Endothelial cell of umbilical vein (primary cell): Measurements from ENCODE around the gene PFN4. TPM values are rescaled to one million over a fixed set of nuclear protein-coding genes. Genes with fewer than 3 reads are reported as not detected.

ENCODE experiments used
- BruUV-seq: library from RNA; stranded (reverse); fragments of 400-500 nt; replicated peaks from 2 replicates; lab custom pipeline; 2021; lab: Mats Ljungman, UMichigan
- CTCF ChIA-PET: fragments of 300-600, 350-600 bp; sonication (Branson Sonifier 250); formaldehyde crosslinking; loops from one replicate; lab custom pipeline; 2021; ENCODE audit warnings: antibody characterized with exemption, inconsistent platforms; lab: Charles Lee
- POLR2A ChIA-PET: fragments of 300-600, 350-600 bp; sonication (Branson Sonifier 250); formaldehyde crosslinking; loops from one replicate; lab custom pipeline; 2021; ENCODE audit warnings: antibody characterized with exemption, inconsistent platforms; lab: Charles Lee
- DNase-seq: peaks from one replicate; pipeline ENCODE4 v3.0.0-alpha.2; 2011; ENCODE audit warnings: low read depth, low spot score
- FAIRE-seq: peaks from 2 replicates; lab custom pipeline; 2011; peaks lifted over from hg19 to GRCh38; lab: Jason Lieb, UNC
- H2AFZ ChIP-seq: 2 replicates; pipeline ENCODE4 v1.6.0; 2012; ENCODE audit warnings: low read depth, low read length, control low read depth, inconsistent platforms
- H3K27ac ChIP-seq: 2 replicates; pipeline ENCODE4 v1.5.1; 2011; ENCODE audit warnings: low read depth, mild to moderate bottlenecking, control low read depth, low read length, moderate library complexity; ENCODE audit not compliant: insufficient read depth
- H3K27me3 ChIP-seq, 2 experiments: 2 replicates each; pipeline versions ENCODE4 v1.6.0 to v1.6.1; 2011; ENCODE audit warnings: low read length in 2 of 2, mixed read lengths in 1 of 2; ENCODE audit not compliant: control insufficient read depth in 2 of 2, insufficient read depth in 2 of 2
- H3K36me3 ChIP-seq, 2 experiments: 2 replicates in 1 of 2; 3 replicates in 1 of 2; pipeline ENCODE4 v1.5.1; 2011; ENCODE audit warnings: low read length in 2 of 2, mild to moderate bottlenecking in 1 of 2, moderate library complexity in 1 of 2; ENCODE audit not compliant: control insufficient read depth in 2 of 2, insufficient read depth in 2 of 2; ENCODE audit errors: extremely low read depth in 1 of 2
- H3K4me1 ChIP-seq: 3 replicates; pipeline ENCODE4 v1.5.1; 2011; ENCODE audit warnings: mild to moderate bottlenecking, low read length; ENCODE audit not compliant: control insufficient read depth, insufficient read depth; ENCODE audit errors: extremely low read depth
- H3K4me2 ChIP-seq: 2 replicates; pipeline ENCODE4 v1.6.1; 2011; ENCODE audit warnings: low read length, control low read depth, mixed read lengths; ENCODE audit not compliant: insufficient read depth
- H3K4me3 ChIP-seq, 3 experiments: fragments of 200-600 bp in 1 of 3; sonication (generic), shearing (Covaris generic) in 1 of 3; replicated peaks in 1 of 3; 2 replicates each; pipeline ENCODE4 v1.5.1; 2011 to 2016; ENCODE audit warnings: control low read depth in 3 of 3, low read length in 3 of 3, mild to moderate bottlenecking in 2 of 3, inconsistent platforms in 1 of 3, low read depth in 1 of 3, moderate library complexity in 1 of 3; ENCODE audit not compliant: insufficient read depth in 1 of 3
- H3K79me2 ChIP-seq: 2 replicates; pipeline ENCODE4 v1.6.0; 2012; ENCODE audit warnings: low read length, inconsistent platforms; ENCODE audit not compliant: control insufficient read depth, insufficient read depth
- H3K9ac ChIP-seq: replicated peaks from 2 replicates; pipeline ENCODE3; 2011; ENCODE audit warnings: low read length, control low read depth; ENCODE audit not compliant: insufficient read depth; ENCODE audit errors: extremely low read depth
- H3K9me1 ChIP-seq: replicated peaks from 3 replicates; pipeline ENCODE4 v1.6.0; 2011; ENCODE audit warnings: mild to moderate bottlenecking, low read length; ENCODE audit not compliant: control insufficient read depth, insufficient read depth; ENCODE audit errors: extremely low read depth
- H3K9me3 ChIP-seq: replicated peaks from 2 replicates; pipeline ENCODE4 v1.5.1; 2012; ENCODE audit warnings: low read length, inconsistent platforms; ENCODE audit not compliant: control insufficient read depth, insufficient read depth
- H4K20me1 ChIP-seq: replicated peaks from 2 replicates; pipeline ENCODE3; 2011; ENCODE audit warnings: mild to moderate bottlenecking, low read length; ENCODE audit not compliant: control insufficient read depth, insufficient read depth; ENCODE audit errors: extremely low read depth
- CTCF ChIP-seq, 2 donors: IDR thresholded peaks; 1 replicate in 1 of 2; 2 replicates in 1 of 2; pipeline ENCODE4 v1.5.1; 2011; ENCODE audit warnings: low read length in 2 of 2, mild to moderate bottlenecking in 2 of 2, moderate library complexity in 2 of 2, control low read depth in 1 of 2, inconsistent platforms in 1 of 2, low read depth in 1 of 2; ENCODE audit not compliant: insufficient read depth in 1 of 2; ENCODE audit errors: extremely low read depth in 1 of 2
- EZH2 ChIP-seq: IDR thresholded peaks from 2 replicates; pipeline ENCODE4 v1.6.1; 2012; ENCODE audit warnings: borderline replicate concordance, low read depth, mild to moderate bottlenecking, moderate library complexity, low read length, inconsistent platforms; ENCODE audit not compliant: severe bottlenecking
- FOS ChIP-seq: IDR thresholded peaks from 2 replicates; pipeline ENCODE4 v1.6.1; 2011; ENCODE audit warnings: mild to moderate bottlenecking, low read length, moderate library complexity, borderline replicate concordance; ENCODE audit not compliant: insufficient read depth
- GATA2 ChIP-seq: IDR thresholded peaks from 2 replicates; pipeline ENCODE4 v1.7.0; 2011; ENCODE audit warnings: low read depth, mild to moderate bottlenecking, moderate library complexity, mixed read lengths, low read length; ENCODE audit not compliant: insufficient read length, insufficient read depth
- JUN ChIP-seq: IDR thresholded peaks from 2 replicates; pipeline ENCODE4 v1.6.1; 2011; ENCODE audit warnings: borderline replicate concordance, low read depth; ENCODE audit not compliant: insufficient read length, insufficient read depth
- MAX ChIP-seq: IDR thresholded peaks from 2 replicates; pipeline ENCODE4 v1.6.1; 2011; ENCODE audit not compliant: insufficient read depth, insufficient read length
- MYC ChIP-seq: IDR thresholded peaks from one replicate; pipeline ENCODE4 v1.6.1; 2011; ENCODE audit warnings: mild to moderate bottlenecking, low read depth, low read length
- POLR2A ChIP-seq: IDR thresholded peaks from 2 replicates; pipeline ENCODE4 v1.6.1; 2012; ENCODE audit warnings: low read depth, mild to moderate bottlenecking, control low read depth, low read length
- POLR2AphosphoS5 ChIP-seq: IDR thresholded peaks from 2 replicates; pipeline ENCODE4 v1.6.1; 2012; ENCODE audit warnings: low read depth, mild to moderate bottlenecking, control low read depth, low read length, moderate library complexity; ENCODE audit not compliant: insufficient read depth
- dilution Hi-C: fragments of 300-500 bp; cut with MboI; formaldehyde crosslinking; loops from one replicate; pipeline ENCODE4 v1.15.0; 2019; ENCODE audit warnings: low sequenced_read_pairs; ENCODE audit not compliant: extremely low pct_ligation_motif_present
- intact Hi-C: fragments of 100-400 bp; cut with micrococcal nuclease; formaldehyde crosslinking; loops from one replicate; pipeline ENCODE4 v1.10.0; 2022
- polyA plus RNA-seq, 4 experiments: library from polyadenylated mRNA; depleted of rRNA in 3 of 4; stranded (reverse) in 3 of 4; unstranded in 1 of 4; fragments of >200 nt; gene quantifications; 2 replicates each; pipeline versions ENCODE4 v1.2.1 to v1.2.3, GENCODE V29; 2011 to 2012; ENCODE audit warnings: missing spikeins in 1 of 4
- total RNA-seq: library from RNA; stranded (reverse); gene quantifications from 2 replicates; pipeline ENCODE4 v1.2.3, GENCODE V29; 2021

The PFN4 gene
- total and polyA plus RNA-seq, 2 donors (not counting 3 experiments of a cell fraction or from before 2014, with no cell fraction given), result 0.23 to 0.93 TPM

- DNase-seq (no peak), FAIRE-seq (no peak)
- TF ChIP-seq POLR2A (no peak), FOS (no peak), MAX (no peak)
- intact Hi-C loops, result no loop called here
- no peaks in the 10 kb centered on the region for H4K20me1 ChIP-seq
- H3K27ac ChIP-seq, result no peak overlapping the region
- peaks cover 0 to 2% of the 10 kb centered on the region in 2 experiments for H3K27me3 ChIP-seq
- POLR2A ChIA-PET, result no interaction called here
- H3K36me3 ChIP-seq, result no peaks in the 10 kb centered on the region
- no peaks in the 10 kb centered on the region for H3K9me3 ChIP-seq
- no peak overlapping the region for H2AFZ ChIP-seq
- H3K4me1 ChIP-seq, result no peaks in the 10 kb centered on the region
- dilution Hi-C loops, result no loop called here
- no peak overlapping the region for H3K4me2 ChIP-seq
- H3K79me2 ChIP-seq, result no peaks in the 10 kb centered on the region
- CTCF ChIA-PET, result interaction anchor here (1.4 kb wide), 1 partner anchor 23 kb away, joined by 5 read pairs; the partner anchor contains the start of gene TP53I3
- BruUV-seq, result no TSS peak
- H3K4me3 ChIP-seq, result no peak overlapping the region
- no peak overlapping the region for H3K9ac ChIP-seq
- H3K9me1 ChIP-seq, result no peaks in the 10 kb centered on the region
These were observed 15.8 kb downstream of the PFN4 start for GRCh38 chr2:24107336-24107735.

- Histone ChIP-seq H3K9me1 (no peaks in the 10 kb centered on the region), H3K4me2 (no peak overlapping the region), H2AFZ (no peak overlapping the region), H3K27me3 (peaks cover 0 to 2% of the 10 kb centered on the region in 2 experiments), H3K9ac (no peak overlapping the region), H3K9me3 (no peaks in the 10 kb centered on the region), H3K27ac (no peak overlapping the region), H3K79me2 (no peaks in the 10 kb centered on the region), H3K36me3 (no peaks in the 10 kb centered on the region), H4K20me1 (no peaks in the 10 kb centered on the region), H3K4me1 (no peaks in the 10 kb centered on the region), H3K4me3 (no peak overlapping the region)
- CTCF ChIA-PET, result no interaction called here
- BruUV-seq, result no TSS peak
- TF ChIP-seq MAX, result no peak
- TF ChIP-seq EZH2, result no peak
- TF ChIP-seq JUN, result no peak
- no peak for TF ChIP-seq CTCF (IDR thresholded peaks at IDR 0.05; ENCODE audit: extremely low read depth in 1 of 2, insufficient read depth in 1 of 2, low read depth in 1 of 2, low read length in 2 of 2)
- TF ChIP-seq GATA2, result no peak
- no peak for TF ChIP-seq FOS
- no peak for TF ChIP-seq POLR2A
- TF ChIP-seq POLR2AphosphoS5, result no peak
- no peak for TF ChIP-seq MYC
- intact Hi-C loops (no loop called here), dilution Hi-C loops (no loop called here)
- no peak for DNase-seq
- no peak for FAIRE-seq
- POLR2A ChIA-PET, result no interaction called here
These were observed 16.3 kb downstream of the PFN4 start for GRCh38 chr2:24106786-24107185.
